OCI-LY1 (cell line): Measurements from ENCODE around the gene SIRT7.

Experiments used
- CTCF ChIP-seq: fragments of 200-600 bp; sonication (generic), shearing (Covaris generic); IDR thresholded peaks from 2 replicates; pipeline ENCODE4 v1.5.1; 2017; ENCODE audit warnings: mild to moderate bottlenecking, antibody characterized with exemption, low read length, moderate library complexity, mixed read lengths
- EZH2 ChIP-seq: fragments of 200-600 bp; sonication (generic), shearing (Covaris generic); IDR thresholded peaks from 2 replicates; pipeline ENCODE4 v1.8.0; 2017; ENCODE audit warnings: borderline replicate concordance, mixed run types, mild to moderate bottlenecking, antibody characterized with exemption, low read length, moderate library complexity, mixed read lengths

- TF ChIP-seq CTCF = no peak
- TF ChIP-seq EZH2 = no peak
These were observed 8.6 kb upstream of the SIRT7 start for GRCh38 chr17:81926451-81927151.
